ENCODE measurements around the gene NDUFS8.

NDUFS8 gene

DNA sequence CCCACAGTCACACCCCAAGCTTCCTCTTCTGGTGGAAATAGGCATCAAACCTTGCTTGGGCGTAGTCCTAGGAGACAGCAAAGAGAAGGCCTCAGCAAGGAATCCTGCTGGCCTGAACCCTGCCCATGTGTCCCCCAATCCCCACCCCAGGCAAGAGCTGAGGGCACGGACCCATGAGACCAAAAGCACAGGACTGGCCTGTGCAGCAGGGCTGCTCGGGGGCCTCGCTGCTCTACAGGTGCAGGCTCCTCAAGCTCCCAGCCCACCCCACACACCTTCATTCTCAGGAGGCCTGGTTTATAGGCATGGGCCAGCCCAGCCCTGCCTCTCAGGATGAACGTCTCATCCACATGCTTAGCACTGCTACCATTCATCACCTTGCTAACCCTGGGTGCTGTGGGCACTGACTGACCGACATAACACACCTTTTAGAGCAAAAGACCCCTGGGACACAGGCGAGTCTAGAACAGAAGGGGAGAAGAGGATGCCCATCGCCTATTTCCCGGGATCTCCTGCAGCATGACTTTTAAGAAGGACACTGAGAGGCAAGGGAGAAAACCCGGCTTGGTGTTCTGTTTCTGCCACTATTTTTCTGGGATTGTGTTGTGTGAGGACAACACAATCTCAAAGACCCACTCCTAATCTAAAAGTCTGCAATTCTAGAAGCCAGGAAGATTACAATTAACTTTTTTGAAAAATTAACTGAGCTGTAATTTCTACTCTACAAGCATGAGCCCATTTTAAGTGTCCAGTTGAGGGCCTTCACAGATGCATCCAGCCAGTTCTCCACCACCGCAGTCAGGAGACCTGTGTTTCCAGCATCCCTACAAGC, 23.7 kb downstream of the NDUFS8 start:
- Histone ChIP-seq H3K9me3 (ENCODE audit: insufficient read depth, low read length) (no peaks in the 10 kb centered on the region), H3K27me3 (ENCODE audit: insufficient read depth, insufficient read length) (no peaks in the 10 kb centered on the region), H3K4me1 (ENCODE audit: insufficient read depth, insufficient read length) (peaks cover 4% of the 10 kb centered on the region), H3K36me3 (ENCODE audit: insufficient read depth, insufficient read length, low read length) (peaks cover 63% of the 10 kb centered on the region), H3K9ac (ENCODE audit: insufficient read length, low read depth) (no peak overlapping the region), H3K4me3 (ENCODE audit: insufficient read length, low read depth) (no peak overlapping the region)
- TF ChIP-seq ZNF274 (IDR thresholded peaks at IDR 0.05; ENCODE audit: low read depth, low read length) (no peak), SUZ12 (IDR thresholded peaks at IDR 0.05; ENCODE audit: extremely low read depth, insufficient read depth, insufficient read length) (no peak), YY1 (IDR thresholded peaks at IDR 0.05; ENCODE audit: insufficient read depth, insufficient read length) (no peak)
- DNase-seq (ENCODE audit: low read depth, low spot score) = no peak

DNA sequence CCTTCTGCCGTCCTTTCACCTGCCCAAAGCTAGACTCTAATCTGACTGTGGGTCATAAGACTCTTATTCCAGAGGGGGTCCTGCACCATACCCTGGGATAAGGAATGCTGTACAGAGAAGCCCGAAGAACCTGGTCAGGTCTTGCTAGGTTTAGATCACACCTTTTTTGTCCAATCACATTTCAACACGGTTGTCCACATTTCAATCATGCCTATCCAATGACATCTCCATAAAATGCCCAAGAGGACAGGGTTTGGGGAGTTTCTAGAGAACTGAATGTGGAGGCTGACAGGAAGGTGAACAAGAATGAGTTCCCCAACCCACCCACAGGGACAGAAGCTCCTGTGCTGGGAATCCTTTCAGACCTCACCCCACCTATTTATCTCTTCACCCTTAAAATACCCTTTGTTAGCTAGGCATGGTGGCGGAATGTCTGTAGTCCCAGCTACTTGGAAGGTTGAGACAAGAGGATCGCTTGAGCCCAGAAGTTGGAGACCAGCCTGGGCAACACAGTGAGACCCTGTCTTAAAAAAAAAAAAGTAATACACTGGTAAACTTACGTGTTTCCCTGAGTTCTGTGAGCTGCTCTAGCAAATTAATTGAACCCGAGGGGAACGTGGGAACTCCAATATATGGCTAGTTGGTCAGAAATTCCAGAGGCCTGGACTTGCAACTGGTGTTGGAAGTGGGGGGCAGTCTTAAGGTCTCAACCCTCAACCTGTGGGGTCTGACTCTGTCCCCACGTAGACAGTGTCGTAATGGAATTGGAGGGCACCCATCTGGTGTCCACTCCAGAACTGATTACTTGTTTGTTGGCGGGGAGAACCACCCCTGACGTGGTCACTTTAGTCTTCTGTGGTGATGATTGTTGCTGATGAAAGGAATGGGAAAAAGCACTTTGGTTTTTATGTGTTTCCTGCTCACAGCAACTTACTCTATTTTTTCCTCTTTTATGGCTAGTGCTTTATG, 26.1 kb downstream of the NDUFS8 start:
- Histone ChIP-seq H3K27me3 (ENCODE audit: insufficient read depth, insufficient read length) (no peaks in the 10 kb centered on the region), H3K9me3 (ENCODE audit: insufficient read depth, low read length) (no peaks in the 10 kb centered on the region), H3K4me3 (ENCODE audit: insufficient read length, low read depth) (no peak overlapping the region), H3K9ac (ENCODE audit: insufficient read length, low read depth) (no peak overlapping the region), H3K4me1 (ENCODE audit: insufficient read depth, insufficient read length) (peaks cover 2% of the 10 kb centered on the region), H3K36me3 (ENCODE audit: insufficient read depth, insufficient read length, low read length) (peaks cover 57% of the 10 kb centered on the region)
- no peak for DNase-seq (ENCODE audit: low read depth, low spot score)
- TF ChIP-seq ZNF274 (IDR thresholded peaks at IDR 0.05; ENCODE audit: low read depth, low read length) = no peak
- no peak for TF ChIP-seq SUZ12 (IDR thresholded peaks at IDR 0.05; ENCODE audit: extremely low read depth, insufficient read depth, insufficient read length)
- TF ChIP-seq YY1 (IDR thresholded peaks at IDR 0.05; ENCODE audit: insufficient read depth, insufficient read length) = no peak

DNA sequence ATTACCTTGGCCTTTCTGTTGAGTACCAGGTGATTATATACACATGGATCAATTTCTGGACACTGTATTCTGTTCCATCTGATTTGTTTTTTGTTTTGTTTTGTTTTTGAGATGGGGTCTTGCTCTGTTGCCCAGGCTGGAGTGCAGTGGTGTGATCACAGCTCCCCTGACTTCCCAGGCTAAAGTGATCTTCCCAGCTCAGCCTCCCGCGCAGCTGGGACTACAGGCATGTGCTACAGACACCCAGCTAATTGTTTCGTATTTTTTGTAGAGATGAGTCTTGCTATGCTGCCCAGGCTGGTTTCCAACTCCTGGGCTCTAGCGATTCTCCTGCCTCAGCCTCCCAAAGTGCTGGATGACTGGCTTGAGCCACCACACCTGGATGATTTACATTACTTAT, 27.3 kb downstream of the NDUFS8 start:
- Histone ChIP-seq H3K36me3 (ENCODE audit: insufficient read depth, insufficient read length, low read length) (peaks cover 59% of the 10 kb centered on the region), H3K27me3 (ENCODE audit: insufficient read depth, insufficient read length) (no peaks in the 10 kb centered on the region), H3K4me3 (ENCODE audit: insufficient read length, low read depth) (no peak overlapping the region), H3K9me3 (ENCODE audit: insufficient read depth, low read length) (no peaks in the 10 kb centered on the region), H3K4me1 (ENCODE audit: insufficient read depth, insufficient read length) (no peaks in the 10 kb centered on the region), H3K9ac (ENCODE audit: insufficient read length, low read depth) (no peak overlapping the region)
- DNase-seq (ENCODE audit: low read depth, low spot score) = no peak
- TF ChIP-seq ZNF274 (IDR thresholded peaks at IDR 0.05; ENCODE audit: low read depth, low read length) = no peak
- no peak for TF ChIP-seq YY1 (IDR thresholded peaks at IDR 0.05; ENCODE audit: insufficient read depth, insufficient read length)
- TF ChIP-seq SUZ12 (IDR thresholded peaks at IDR 0.05; ENCODE audit: extremely low read depth, insufficient read depth, insufficient read length) = no peak

DNA sequence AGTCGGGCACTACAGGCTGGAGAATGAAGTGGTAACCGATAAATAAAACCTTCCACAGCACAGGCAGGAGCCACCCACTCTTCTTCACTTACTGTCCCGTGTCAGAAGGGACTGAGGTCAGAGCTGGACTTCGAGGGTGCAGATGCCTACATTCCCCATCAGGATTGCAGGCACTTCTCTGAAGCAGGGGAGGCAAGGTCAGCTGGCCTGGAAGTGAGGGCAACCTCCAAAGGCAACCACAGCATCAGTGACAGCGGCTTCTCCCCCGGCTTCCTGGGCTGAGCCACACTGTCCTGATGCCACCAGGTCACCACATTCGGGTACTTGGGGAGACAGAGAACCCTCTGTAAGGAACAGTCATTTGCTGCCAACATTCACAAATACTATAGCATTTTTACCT, 31.0 kb downstream of the NDUFS8 start:
- no peak for DNase-seq (ENCODE audit: low read depth, low spot score)
- H3K9ac ChIP-seq (ENCODE audit: insufficient read length, low read depth) = no peak overlapping the region
- H3K9me3 ChIP-seq (ENCODE audit: insufficient read depth, low read length) = no peaks in the 10 kb centered on the region
- H3K27me3 ChIP-seq (ENCODE audit: insufficient read depth, insufficient read length) = no peaks in the 10 kb centered on the region
- peaks cover 70% of the 10 kb centered on the region for H3K36me3 ChIP-seq (ENCODE audit: insufficient read depth, insufficient read length, low read length)
- no peak overlapping the region for H3K4me3 ChIP-seq (ENCODE audit: insufficient read length, low read depth)
- TF ChIP-seq ZNF274 (IDR thresholded peaks at IDR 0.05; ENCODE audit: low read depth, low read length) = no peak
- no peak for TF ChIP-seq YY1 (IDR thresholded peaks at IDR 0.05; ENCODE audit: insufficient read depth, insufficient read length)
- no peak for TF ChIP-seq SUZ12 (IDR thresholded peaks at IDR 0.05; ENCODE audit: extremely low read depth, insufficient read depth, insufficient read length)
- no peaks in the 10 kb centered on the region for H3K4me1 ChIP-seq (ENCODE audit: insufficient read depth, insufficient read length)

DNA sequence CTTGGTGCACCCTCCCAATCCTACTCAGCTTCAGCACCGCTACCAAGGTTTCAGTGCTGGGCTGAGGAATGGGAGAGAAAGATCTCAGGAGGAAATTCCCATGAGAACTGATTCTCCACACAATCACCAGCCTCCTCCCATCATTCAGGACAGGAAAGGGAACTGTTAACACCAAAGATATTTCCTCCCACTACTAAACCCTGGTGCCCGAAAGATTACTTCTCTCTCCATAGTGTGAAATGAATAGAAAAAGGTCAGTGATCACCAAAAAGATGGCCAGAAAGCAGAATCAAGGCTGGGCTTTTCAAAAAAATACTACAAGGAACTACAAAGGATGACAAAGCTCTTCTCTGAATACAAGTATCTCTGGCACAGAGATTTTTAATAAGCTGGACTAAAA, 34.4 kb downstream of the NDUFS8 start:
- Histone ChIP-seq H3K9ac (ENCODE audit: insufficient read length, low read depth) (no peak overlapping the region), H3K9me3 (ENCODE audit: insufficient read depth, low read length) (no peaks in the 10 kb centered on the region), H3K36me3 (ENCODE audit: insufficient read depth, insufficient read length, low read length) (peaks cover 90% of the 10 kb centered on the region), H3K4me1 (ENCODE audit: insufficient read depth, insufficient read length) (no peaks in the 10 kb centered on the region), H3K27me3 (ENCODE audit: insufficient read depth, insufficient read length) (no peaks in the 10 kb centered on the region), H3K4me3 (ENCODE audit: insufficient read length, low read depth) (no peak overlapping the region)
- TF ChIP-seq ZNF274 (IDR thresholded peaks at IDR 0.05; ENCODE audit: low read depth, low read length) (no peak), SUZ12 (IDR thresholded peaks at IDR 0.05; ENCODE audit: extremely low read depth, insufficient read depth, insufficient read length) (no peak), YY1 (IDR thresholded peaks at IDR 0.05; ENCODE audit: insufficient read depth, insufficient read length) (no peak)
- DNase-seq (ENCODE audit: low read depth, low spot score) = no peak

DNA sequence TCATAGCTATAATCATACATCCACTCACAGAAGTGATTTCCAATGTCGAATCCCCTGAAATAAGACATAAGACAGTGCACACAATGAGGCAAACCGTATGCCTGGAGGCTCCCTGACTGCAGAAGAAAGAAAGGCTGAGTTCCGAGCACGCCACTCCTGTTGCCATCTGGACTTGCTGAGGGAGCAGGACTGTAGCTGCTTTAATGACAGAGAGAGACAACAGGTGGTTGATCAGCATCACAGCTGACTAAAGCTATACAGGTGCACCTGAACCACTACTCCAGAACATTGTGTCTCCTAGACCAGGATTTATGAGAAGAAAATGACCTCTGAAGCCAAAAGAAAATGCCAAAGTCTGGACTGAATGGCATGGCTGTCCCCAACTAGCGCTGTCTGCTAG, 35.4 kb downstream of the NDUFS8 start:
- DNase-seq (ENCODE audit: low read depth, low spot score) = no peak
- Histone ChIP-seq H3K4me3 (ENCODE audit: insufficient read length, low read depth) (no peak overlapping the region), H3K27me3 (ENCODE audit: insufficient read depth, insufficient read length) (no peaks in the 10 kb centered on the region), H3K9me3 (ENCODE audit: insufficient read depth, low read length) (no peaks in the 10 kb centered on the region), H3K4me1 (ENCODE audit: insufficient read depth, insufficient read length) (no peaks in the 10 kb centered on the region), H3K9ac (ENCODE audit: insufficient read length, low read depth) (no peak overlapping the region), H3K36me3 (ENCODE audit: insufficient read depth, insufficient read length, low read length) (peaks cover 94% of the 10 kb centered on the region)
- no peak for TF ChIP-seq ZNF274 (IDR thresholded peaks at IDR 0.05; ENCODE audit: low read depth, low read length)
- no peak for TF ChIP-seq SUZ12 (IDR thresholded peaks at IDR 0.05; ENCODE audit: extremely low read depth, insufficient read depth, insufficient read length)
- TF ChIP-seq YY1 (IDR thresholded peaks at IDR 0.05; ENCODE audit: insufficient read depth, insufficient read length) = no peak

DNA sequence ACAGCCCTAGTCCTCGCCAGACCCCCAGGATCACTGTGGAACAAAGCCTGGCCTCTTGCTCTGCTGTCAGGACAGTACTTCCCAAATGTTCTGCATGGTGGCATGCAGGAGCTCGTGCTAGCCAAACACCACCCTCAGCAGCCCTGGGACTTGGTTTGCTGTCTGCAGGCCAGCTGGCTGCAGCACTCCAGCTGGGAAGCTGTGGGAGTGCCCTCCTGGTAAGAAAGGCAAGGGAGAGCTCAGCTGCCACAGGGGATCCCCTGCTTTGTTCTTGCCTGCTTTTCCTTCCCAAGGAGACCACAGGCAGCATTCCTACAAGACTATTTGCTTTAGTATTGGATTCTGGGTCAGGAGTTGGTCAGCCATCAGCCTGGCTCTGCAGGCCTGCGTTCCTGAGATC, 36.3 kb downstream of the NDUFS8 start:
- H3K9me3 ChIP-seq (ENCODE audit: insufficient read depth, low read length) = no peaks in the 10 kb centered on the region
- no peaks in the 10 kb centered on the region for H3K27me3 ChIP-seq (ENCODE audit: insufficient read depth, insufficient read length)

More for the DNA sequence above, 36.3 kb downstream of the NDUFS8 start:
- H3K9ac ChIP-seq (ENCODE audit: insufficient read length, low read depth) = no peak overlapping the region
- peaks cover 95% of the 10 kb centered on the region for H3K36me3 ChIP-seq (ENCODE audit: insufficient read depth, insufficient read length, low read length)
- H3K4me3 ChIP-seq (ENCODE audit: insufficient read length, low read depth) = no peak overlapping the region
- no peak for DNase-seq (ENCODE audit: low read depth, low spot score)
- H3K4me1 ChIP-seq (ENCODE audit: insufficient read depth, insufficient read length) = peaks cover 2% of the 10 kb centered on the region
- TF ChIP-seq YY1 (IDR thresholded peaks at IDR 0.05; ENCODE audit: insufficient read depth, insufficient read length) = no peak

Measured in NT2/D1 (cell line).